SK-N-SH (cell line): ENCODE results near the gene MFNG.

Experiments
- CTCF ChIP-seq: fragments of 200-600 bp; sonication (generic); IDR thresholded peaks from 2 replicates; pipeline ENCODE4 v1.6.1; 2017; ENCODE audit warnings: antibody characterized with exemption, mild to moderate bottlenecking, moderate library complexity
- MEF2A ChIP-seq: IDR thresholded peaks from 2 replicates; pipeline ENCODE4 v1.4.0; 2012; ENCODE audit warnings: low read depth, borderline replicate concordance
- SIN3A ChIP-seq: IDR thresholded peaks from 2 replicates; pipeline ENCODE4 v1.6.1; 2012; ENCODE audit warnings: low read depth, mild to moderate bottlenecking, low read length, moderate library complexity, borderline replicate concordance

GRCh38 chr22:37504964-37505363 lies 18.8 kb upstream of the MFNG start:
- TF ChIP-seq SIN3A = no peak
- no peak for TF ChIP-seq MEF2A
- no peak for TF ChIP-seq CTCF
